Suprapubic skin (tissue), 4 donors: ENCODE results near the gene HERC4.

Experiments
- EP300 ChIP-seq: sonication (generic); formaldehyde crosslinking; IDR thresholded peaks from one replicate; pipeline ENCODE4 v1.6.1; 2017; ENCODE audit warnings: antibody characterized with exemption
- POLR2A ChIP-seq, 2 donors: fragments of 450-650 bp; IDR thresholded peaks; one replicate each; pipeline ENCODE4 v1.6.1; 2017; ENCODE audit warnings: antibody characterized with exemption in 2 of 2, mild to moderate bottlenecking in 2 of 2, moderate library complexity in 2 of 2
- POLR2AphosphoS5 ChIP-seq, 3 donors: sonication (generic); formaldehyde crosslinking; IDR thresholded peaks; one replicate each; pipeline ENCODE4 v1.6.1; 2017; ENCODE audit warnings: antibody characterized with exemption in 3 of 3

GRCh38 chr10:68053553-68053952 lies 21.5 kb downstream of the HERC4 start:
- no peak for TF ChIP-seq POLR2AphosphoS5 (IDR thresholded peaks at IDR 0.05)
- TF ChIP-seq POLR2A (IDR thresholded peaks at IDR 0.05), result no peak
- no peak for TF ChIP-seq EP300
